GM21381 (cell line): ENCODE results near the gene ENOX1.
"Not testable (repeated sequence)": the region's sequence is repeated elsewhere in the genome, so short reads cannot be mapped to it uniquely, and the experiment has no call there.

Experiments used
- ATAC-seq: cut with Tn5 transposase; IDR thresholded peaks from one replicate; pipeline ENCODE4 v1.9.1; 2021; ENCODE audit warnings: mild to moderate bottlenecking, moderate library complexity; ENCODE audit not compliant: unreplicated experiment

Gene ENOX1

GRCh38 chr13:43185226-43185625 lies 601.5 kb downstream of the ENOX1 start:
- no peak for ATAC-seq

DNA sequence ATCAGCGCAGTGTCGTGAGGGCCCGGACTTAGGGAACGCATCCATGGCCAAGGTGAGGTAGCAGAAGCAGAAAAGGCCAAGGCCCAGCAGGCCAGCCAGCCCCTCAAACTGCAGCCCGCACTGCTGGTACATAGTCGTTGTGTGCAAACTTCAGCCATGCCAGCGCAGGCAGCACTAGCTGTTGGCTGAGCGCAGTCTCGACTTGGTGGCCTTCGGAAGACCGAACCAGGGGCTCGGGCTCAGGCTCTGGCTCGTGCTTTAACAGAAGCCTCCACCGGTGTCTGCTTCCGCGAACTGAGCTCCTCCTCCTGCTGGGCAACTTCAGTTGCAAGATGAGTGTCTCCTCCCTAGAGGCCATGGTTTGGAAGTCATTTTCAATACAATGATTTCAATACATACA lies 605.9 kb downstream of the ENOX1 start:
- ATAC-seq = no peak

DNA sequence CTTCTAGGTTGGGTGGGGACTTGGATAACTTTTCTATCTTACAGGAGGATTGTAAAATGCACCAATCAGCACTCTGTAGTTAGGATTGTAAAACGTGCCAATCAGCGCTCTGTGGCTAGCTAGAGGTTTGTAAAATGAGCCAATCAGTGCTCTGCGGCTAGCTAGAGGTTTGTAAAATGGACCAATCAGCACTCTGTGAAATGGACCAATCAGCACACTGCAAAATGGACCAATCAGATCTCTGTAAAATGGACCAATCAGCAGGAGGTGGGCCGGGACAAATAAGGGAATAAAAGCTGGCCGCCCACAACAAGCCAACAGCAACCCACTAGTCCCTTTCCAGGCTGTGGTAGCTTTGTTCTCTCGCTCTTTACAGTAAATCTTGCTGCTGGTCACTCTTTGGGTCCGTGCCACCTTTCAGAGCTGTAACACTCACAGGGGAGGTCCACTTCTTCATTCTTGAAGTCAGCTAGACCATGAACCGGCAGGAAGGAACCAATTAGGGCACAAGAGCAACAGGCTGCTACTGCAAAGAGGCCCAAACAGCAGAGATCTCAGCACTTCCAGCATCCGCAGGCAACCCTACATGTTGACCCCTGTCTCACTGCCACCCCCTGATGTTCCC lies 606.6 kb downstream of the ENOX1 start:
- no peak for ATAC-seq

DNA sequence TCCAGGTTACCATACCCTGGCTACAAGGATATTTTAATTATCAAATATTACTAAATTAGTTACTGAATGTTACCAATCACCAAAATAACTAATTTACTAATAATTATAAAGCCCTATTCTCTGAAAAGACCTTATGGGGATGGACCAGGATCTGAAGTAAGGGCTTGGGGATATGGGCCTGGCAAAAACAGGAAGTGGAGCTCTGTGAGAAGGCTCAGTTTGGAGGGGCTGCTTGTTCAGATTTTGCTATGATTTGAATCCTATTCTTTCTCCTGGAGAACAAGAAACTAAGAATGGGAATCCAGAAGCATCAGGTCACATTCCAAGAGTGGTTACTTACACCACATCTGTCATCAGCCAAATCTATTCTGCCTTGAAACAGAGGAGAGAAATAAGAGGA lies 615.3 kb downstream of the ENOX1 start:
- no peak for ATAC-seq

- no peak for ATAC-seq
These were observed 616.3 kb downstream of the ENOX1 start for GRCh38 chr13:43170506-43170905.

DNA sequence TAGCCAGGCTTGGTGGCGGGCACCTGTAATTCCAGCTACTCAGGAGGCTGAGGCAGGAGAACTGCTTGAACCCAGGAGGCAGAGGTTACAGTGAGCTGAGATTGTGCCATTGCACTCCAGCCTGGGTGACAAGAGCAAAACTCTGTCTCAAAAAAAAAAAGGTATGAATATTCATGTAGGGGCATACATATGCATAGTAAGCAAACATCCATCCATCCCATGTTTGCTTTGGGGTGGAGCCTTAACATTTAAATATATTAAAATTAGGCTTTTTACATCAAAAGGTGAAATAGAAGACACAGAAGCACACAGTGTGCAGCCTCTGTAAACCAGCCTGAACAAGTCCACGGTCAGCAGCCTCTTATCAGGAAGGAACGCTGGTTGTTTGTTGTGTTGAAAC lies 618.3 kb downstream of the ENOX1 start:
- ATAC-seq = not testable (repeated sequence)

DNA sequence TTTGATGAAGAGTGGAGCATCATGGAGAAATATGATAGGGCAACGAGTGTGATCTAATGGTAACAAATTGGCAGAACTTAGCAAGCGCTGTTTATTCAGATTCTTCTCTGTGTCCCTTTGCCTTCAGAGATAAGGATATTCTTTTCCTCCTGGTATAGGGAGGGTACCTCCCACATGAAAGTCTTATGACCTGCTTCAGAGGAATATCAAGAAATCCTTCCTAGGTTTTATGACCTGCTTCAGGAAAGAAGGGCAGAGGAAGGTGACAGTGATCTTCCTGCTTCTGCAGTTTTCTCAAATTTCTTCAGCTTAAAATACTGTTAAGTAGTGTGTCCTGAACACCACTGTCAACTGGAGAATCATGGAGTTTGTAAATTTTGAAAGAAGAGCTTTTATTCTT lies 619.0 kb downstream of the ENOX1 start:
- ATAC-seq = no peak

- ATAC-seq = no peak
These were observed 619.9 kb downstream of the ENOX1 start for GRCh38 chr13:43166644-43167457.
